Raji (cell line): ENCODE results near the gene CACNG8.

ENCODE experiments used
- POLR2A ChIP-seq: IDR thresholded peaks from 2 replicates; pipeline ENCODE4 v1.6.1; 2011; ENCODE audit warnings: low read depth, low read length, control low read depth; ENCODE audit not compliant: insufficient read depth

Gene CACNG8

GRCh38 chr19:53958823-53959757, 3.6 kb upstream of the CACNG8 start:
- TF ChIP-seq POLR2A: no peak

GRCh38 chr19:53960187-53960586, 2.5 kb upstream of the CACNG8 start:
- no peak for TF ChIP-seq POLR2A

- no peak for TF ChIP-seq POLR2A
Observed at GRCh38 chr19:53960886-53961285, 1.9 kb upstream of the CACNG8 start.

- no peak for TF ChIP-seq POLR2A
Observed at GRCh38 chr19:53961523-53962356, 997 bp upstream of the CACNG8 start.

GRCh38 chr19:53965091-53965490, 2.4 kb downstream of the CACNG8 start:
- no peak for TF ChIP-seq POLR2A

- TF ChIP-seq POLR2A: no peak
Observed at GRCh38 chr19:53966931-53967330, 4.2 kb downstream of the CACNG8 start.

- no peak for TF ChIP-seq POLR2A
Observed at GRCh38 chr19:53969366-53969765, 6.6 kb downstream of the CACNG8 start.

- TF ChIP-seq POLR2A: no peak
Observed at GRCh38 chr19:53971673-53972072, 8.9 kb downstream of the CACNG8 start.

GRCh38 chr19:53977429-53977990, 14.8 kb downstream of the CACNG8 start:
- TF ChIP-seq POLR2A: no peak

GRCh38 chr19:53977991-53978731, 15.4 kb downstream of the CACNG8 start:
- no peak for TF ChIP-seq POLR2A

GRCh38 chr19:53978975-53979801, 16.5 kb downstream of the CACNG8 start:
- no peak for TF ChIP-seq POLR2A

- no peak for TF ChIP-seq POLR2A
Observed at GRCh38 chr19:53980539-53981375, 18.0 kb downstream of the CACNG8 start.

GRCh38 chr19:53981376-53981951, 18.7 kb downstream of the CACNG8 start:
- no peak for TF ChIP-seq POLR2A
